Left hindlimb (tissue), 1 donor: Measurements from ENCODE around the gene CIRBP.
"Not testable (repeated sequence)": the region's sequence is repeated elsewhere in the genome, so short reads cannot be mapped to it uniquely, and the experiment has no call there.

Experiments
- DNase-seq: peaks from one replicate; pipeline ENCODE4 v3.0.0-alpha.2; 2018

Gene CIRBP

GRCh38 chr19:1313695-1314613, 44.8 kb downstream of the CIRBP start:
- no peak for DNase-seq

GRCh38 chr19:1315470-1316166, 46.5 kb downstream of the CIRBP start:
- DNase-seq: no peak

GRCh38 chr19:1316466-1316865, 47.3 kb downstream of the CIRBP start:
- no peak for DNase-seq

GRCh38 chr19:1317274-1318003, 48.3 kb downstream of the CIRBP start:
- DNase-seq: no peak

GRCh38 chr19:1318678-1319471, 49.7 kb downstream of the CIRBP start:
- DNase-seq: no peak

- DNase-seq: not testable (repeated sequence)
These were observed 51.1 kb downstream of the CIRBP start for GRCh38 chr19:1320282-1320650.

- no peak for DNase-seq
These were observed 52.4 kb downstream of the CIRBP start for GRCh38 chr19:1321539-1321938.

- DNase-seq: no peak
These were observed 53.3 kb downstream of the CIRBP start for GRCh38 chr19:1322198-1322981.

- DNase-seq: no peak
These were observed 55.2 kb downstream of the CIRBP start for GRCh38 chr19:1324249-1324805.
